Keratinocyte (primary cell): ENCODE data around the gene RPL4. TPM values are rescaled to one million over a fixed set of nuclear protein-coding genes. Genes with fewer than 3 reads are reported as not detected.

Experiments used
- DNase-seq: peaks from one replicate; pipeline ENCODE4 v3.0.0-alpha.2; 2011; ENCODE audit warnings: low read depth, missing footprints, low spot score
- FAIRE-seq: peaks from 2 replicates; lab custom pipeline; 2011; peaks lifted over from hg19 to GRCh38; lab: Jason Lieb, UNC
- H2AFZ ChIP-seq: 2 replicates; pipeline ENCODE4 v1.6.0; 2012; ENCODE audit warnings: low read length, control low read depth, inconsistent platforms; ENCODE audit not compliant: control insufficient read depth
- H3K27ac ChIP-seq: 2 replicates; pipeline ENCODE4 v1.5.1; 2011; ENCODE audit warnings: low read length; ENCODE audit not compliant: control insufficient read depth, insufficient read depth
- H3K27me3 ChIP-seq: 3 replicates; pipeline ENCODE4 v1.6.0; 2011; ENCODE audit warnings: low read length; ENCODE audit not compliant: control insufficient read depth, insufficient read depth; ENCODE audit errors: extremely low read depth
- H3K36me3 ChIP-seq, 2 experiments: 2 replicates in 1 of 2; 3 replicates in 1 of 2; pipeline ENCODE4 v1.5.1; 2011; ENCODE audit warnings: low read length in 2 of 2, mild to moderate bottlenecking in 1 of 2; ENCODE audit not compliant: control insufficient read depth in 2 of 2, insufficient read depth in 2 of 2; ENCODE audit errors: extremely low read depth in 1 of 2
- H3K4me1 ChIP-seq: 3 replicates; pipeline ENCODE4 v1.5.1; 2011; ENCODE audit warnings: low read length; ENCODE audit not compliant: control insufficient read depth, insufficient read depth; ENCODE audit errors: extremely low read depth
- H3K4me2 ChIP-seq: 3 replicates; pipeline ENCODE4 v1.6.0; 2011; ENCODE audit warnings: low read depth, low read length; ENCODE audit not compliant: control insufficient read depth, insufficient read depth; ENCODE audit errors: extremely low read depth
- H3K4me3 ChIP-seq, 3 experiments: fragments of 200-600 bp in 1 of 3; sonication (generic) in 1 of 3; 2 replicates in 2 of 3; 3 replicates in 1 of 3; pipeline ENCODE4 v1.5.1; 2011 to 2016; ENCODE audit warnings: low read length in 3 of 3, mild to moderate bottlenecking in 3 of 3, control low read depth in 2 of 3, inconsistent platforms in 1 of 3, low read depth in 1 of 3, mixed read lengths in 1 of 3, mixed run types in 1 of 3, moderate library complexity in 1 of 3; ENCODE audit not compliant: control insufficient read depth in 2 of 3, insufficient read depth in 2 of 3; ENCODE audit errors: extremely low read depth in 1 of 3
- H3K79me2 ChIP-seq: 2 replicates; pipeline ENCODE4 v1.6.0; 2012; ENCODE audit warnings: low read length; ENCODE audit not compliant: control insufficient read depth, insufficient read depth
- H3K9ac ChIP-seq: 3 replicates; pipeline ENCODE4 v1.6.0; 2011; ENCODE audit warnings: low read length; ENCODE audit not compliant: control insufficient read depth, insufficient read depth; ENCODE audit errors: extremely low read depth
- H3K9me1 ChIP-seq: 3 replicates; pipeline ENCODE4 v1.6.0; 2011; ENCODE audit warnings: low read length; ENCODE audit not compliant: control insufficient read depth, insufficient read depth; ENCODE audit errors: extremely low read depth
- H3K9me3 ChIP-seq: 2 replicates; pipeline ENCODE4 v1.5.1; 2012; ENCODE audit warnings: low read depth, low read length; ENCODE audit not compliant: control insufficient read depth
- H4K20me1 ChIP-seq: 3 replicates; pipeline ENCODE4 v1.6.0; 2011; ENCODE audit warnings: low read length; ENCODE audit not compliant: control insufficient read depth, insufficient read depth; ENCODE audit errors: extremely low read depth
- CTCF ChIP-seq, 3 experiments: IDR thresholded peaks in 1 of 3; conservative IDR thresholded peaks in 1 of 3; optimal IDR thresholded peaks in 1 of 3; 2 replicates in 2 of 3; 3 replicates in 1 of 3; pipeline versions ENCODE3 to v1.5.1; 2011; ENCODE audit warnings: low read length in 3 of 3, mild to moderate bottlenecking in 3 of 3, moderate library complexity in 2 of 3, control low read depth in 1 of 3, inconsistent platforms in 1 of 3; ENCODE audit not compliant: insufficient read depth in 2 of 3; ENCODE audit errors: extremely low read depth in 1 of 3
- EZH2 ChIP-seq: IDR thresholded peaks from one replicate; pipeline ENCODE4 v1.6.1; 2012; ENCODE audit warnings: inconsistent platforms, mild to moderate bottlenecking, low read length, moderate library complexity
- dilution Hi-C: fragments of 300-500 bp; cut with MboI; formaldehyde crosslinking; loops from one replicate; pipeline ENCODE4 v1.7.0; 2020; ENCODE audit warnings: low sequenced_read_pairs; ENCODE audit not compliant: extremely low pct_ligation_motif_present
- polyA minus RNA-seq, 3 experiments: library from RNA; depleted of rRNA, polyadenylated mRNA; stranded (reverse); fragments of >200 nt; gene quantifications; 1 replicate in 1 of 3; 2 replicates in 1 of 3; 3 replicates in 1 of 3; pipeline ENCODE4 v1.2.3, GENCODE V29; 2011
- polyA plus RNA-seq, 5 experiments: library from polyadenylated mRNA; depleted of rRNA in 3 of 5; stranded (reverse) in 3 of 5; stranded (forward) in 1 of 5; unstranded in 1 of 5; fragments of >200 nt; gene quantifications; 1 replicate in 1 of 5; 2 replicates in 3 of 5; 3 replicates in 1 of 5; pipeline versions ENCODE4 v1.2.1 to v1.2.3, GENCODE V29; 2011 to 2012; ENCODE audit warnings: missing spikeins in 2 of 5, low read depth in 1 of 5, low replicate concordance in 1 of 5

The RPL4 gene
- polyA plus RNA-seq = 4,775 to 5,343 TPM (median 4,989 TPM) in 3 replicates
- 1,839 TPM for polyA plus RNA-seq (2011; ENCODE audit: low read depth)
- 5,273 and 5,283 TPM in 2 replicates for polyA plus RNA-seq (2011; cell fraction: cytosol; rRNA removed)
- 1,423 and 1,500 TPM in 2 replicates for polyA plus RNA-seq (2011; cell fraction: nucleus; rRNA removed)
- polyA plus RNA-seq (2012; ENCODE audit: low replicate concordance) = 4,114 and 4,154 TPM in 2 replicates
- polyA minus RNA-seq = 3,166 to 4,283 TPM (median 3,515 TPM) in 3 replicates
- polyA minus RNA-seq (2011; cell fraction: cytosol; rRNA and poly(A)+ RNA removed) = 2,751 TPM
- 518 and 680 TPM in 2 replicates for polyA minus RNA-seq (2011; cell fraction: nucleus; rRNA and poly(A)+ RNA removed)

GRCh38 chr15:66504563-66505429 lies at the start of gene RPL4, which contains the start of gene ZWILCH:
Gene RPL4, minus strand, starts transcription at chr15:66504855. Its CDS starts 65 bp downstream, at chr15:66504790.
Gene ZWILCH, plus strand, starts transcription at chr15:66505326. Its CDS starts 13 bp downstream, at chr15:66505339.
- Histone ChIP-seq H3K27ac (peak within 1 kb of the TSS; percentile 99), H3K4me1 (peaks cover 17% of the 10 kb centered on the region), H2AFZ (peak within 1 kb of the TSS; percentile 94), H4K20me1 (peaks cover 12% of the 10 kb centered on the region), H3K27me3 (no peaks in the 10 kb centered on the region), H3K9me3 (no peaks in the 10 kb centered on the region), H3K4me3 (peak within 1 kb of the TSS; percentile 89 to 99 (median 98)), H3K9me1 (no peaks in the 10 kb centered on the region), H3K36me3 (peaks cover 20 to 30% of the 10 kb centered on the region in 2 experiments), H3K4me2 (peak within 1 kb of the TSS; percentile 92), H3K79me2 (peaks cover 76% of the 10 kb centered on the region), H3K9ac (peak within 1 kb of the TSS; percentile 98)
- TF ChIP-seq CTCF (optimal IDR thresholded peaks at IDR 0.05 in 1 of 3, IDR thresholded peaks at IDR 0.05 in 1 of 3, conservative IDR thresholded peaks at IDR 0.05 in 1 of 3; ENCODE audit: extremely low read depth in 1 of 3, insufficient read depth in 2 of 3, low read length in 3 of 3) (no peak), EZH2 (no peak)
- DNase-seq (no peak), FAIRE-seq (no peak)
- dilution Hi-C loops = no loop called here

DNA sequence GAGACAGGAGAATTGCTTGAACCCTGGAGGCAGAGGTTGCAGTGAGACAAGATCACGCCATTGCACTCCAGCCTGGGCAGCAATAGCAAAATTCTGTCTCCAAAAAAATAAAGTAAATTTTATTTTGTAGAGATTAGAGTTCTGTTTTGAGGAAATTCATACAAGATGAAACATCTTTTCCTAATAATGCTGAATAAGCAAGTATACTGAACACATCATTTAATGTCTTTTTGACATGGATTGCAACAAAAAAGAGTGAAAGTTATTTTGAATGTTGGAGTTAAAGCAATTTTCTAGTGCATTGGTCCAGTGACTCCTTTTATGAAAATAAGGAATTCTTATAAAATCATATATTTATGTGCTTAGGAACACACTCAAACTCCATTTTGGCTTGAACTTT lies 40.6 kb upstream of the RPL4 start:
- no peaks in the 10 kb centered on the region for H3K9me3 ChIP-seq
- dilution Hi-C loops = no loop called here
- DNase-seq = no peak
- H3K4me2 ChIP-seq = no peak overlapping the region
- H3K27me3 ChIP-seq = no peaks in the 10 kb centered on the region
- H3K9me1 ChIP-seq = no peaks in the 10 kb centered on the region
- no peak for FAIRE-seq
- no peak overlapping the region for H3K9ac ChIP-seq
- H3K79me2 ChIP-seq = no peaks in the 10 kb centered on the region
- no peak overlapping the region for H3K4me3 ChIP-seq
- H3K4me1 ChIP-seq = no peaks in the 10 kb centered on the region
- no peak overlapping the region for H2AFZ ChIP-seq
- peaks cover 0 to 8% of the 10 kb centered on the region in 2 experiments for H3K36me3 ChIP-seq
- no peaks in the 10 kb centered on the region for H4K20me1 ChIP-seq
- H3K27ac ChIP-seq = no peak overlapping the region
- TF ChIP-seq CTCF (optimal IDR thresholded peaks at IDR 0.05 in 1 of 3, IDR thresholded peaks at IDR 0.05 in 1 of 3, conservative IDR thresholded peaks at IDR 0.05 in 1 of 3; ENCODE audit: extremely low read depth in 1 of 3, insufficient read depth in 2 of 3, low read length in 3 of 3) (no peak), EZH2 (no peak)
